GM19452 (cell line): ENCODE data around the gene TLE5.
"Not testable (repeated sequence)": the region's sequence is repeated elsewhere in the genome, so short reads cannot be mapped to it uniquely, and the experiment has no call there.

Experiments used
- ATAC-seq: cut with Tn5 transposase; IDR thresholded peaks from one replicate; pipeline ENCODE4 v1.9.1; 2021; ENCODE audit not compliant: unreplicated experiment

TLE5 gene

DNA sequence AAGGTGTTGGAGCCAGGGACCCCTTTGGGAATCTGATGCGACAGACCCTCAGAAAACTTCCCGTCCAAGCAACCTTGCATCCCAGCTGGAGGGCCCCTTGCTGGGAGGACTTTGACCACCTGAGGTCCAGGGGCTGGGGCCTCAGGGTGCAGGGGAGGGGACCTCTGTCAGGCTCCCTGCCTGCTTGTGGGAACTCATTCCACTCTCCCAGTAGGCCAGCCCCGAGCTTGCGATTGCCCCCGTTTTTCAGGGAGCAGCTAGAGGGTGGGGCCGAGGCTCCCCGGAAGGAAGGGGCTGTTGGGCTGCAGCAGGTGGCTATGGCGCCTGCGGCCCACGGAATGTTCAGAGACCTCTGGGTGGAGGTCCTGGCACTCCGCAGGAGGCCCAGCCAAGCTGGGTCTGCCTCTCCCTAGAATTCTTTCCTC lies 34.6 kb upstream of the TLE5 start:
- ATAC-seq, result no peak

DNA sequence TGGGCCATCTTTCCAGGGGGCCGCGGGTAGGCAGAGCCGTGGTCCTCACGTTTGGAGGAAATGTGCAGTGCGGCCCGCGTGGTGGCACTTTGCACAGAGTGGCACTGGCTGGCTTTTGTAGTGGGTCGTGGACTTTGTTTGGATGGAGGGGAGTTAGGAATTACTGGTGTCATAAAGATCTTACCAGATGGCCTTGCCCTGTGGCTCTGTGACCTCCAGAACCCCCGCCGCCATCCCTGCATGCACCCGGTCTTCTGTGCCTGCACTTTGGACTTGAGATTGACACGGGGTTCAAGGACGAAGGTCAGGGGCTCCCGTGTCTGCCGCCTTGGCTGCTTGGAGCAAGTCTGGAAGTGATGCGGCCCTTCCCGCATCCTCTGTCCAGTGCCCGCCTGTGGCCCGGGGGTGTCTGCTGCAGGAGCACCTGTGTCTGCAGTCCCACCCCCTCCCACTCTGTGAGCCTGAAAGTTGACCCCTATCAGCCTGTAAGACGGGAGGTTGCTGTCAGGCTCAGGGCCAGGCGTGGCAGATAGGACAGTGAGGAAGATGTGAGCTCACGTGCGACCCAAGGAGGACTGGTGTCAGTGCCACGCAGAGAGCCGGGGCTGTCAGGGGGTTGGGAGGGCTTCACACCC lies 34.1 kb upstream of the TLE5 start:
- no peak for ATAC-seq

DNA sequence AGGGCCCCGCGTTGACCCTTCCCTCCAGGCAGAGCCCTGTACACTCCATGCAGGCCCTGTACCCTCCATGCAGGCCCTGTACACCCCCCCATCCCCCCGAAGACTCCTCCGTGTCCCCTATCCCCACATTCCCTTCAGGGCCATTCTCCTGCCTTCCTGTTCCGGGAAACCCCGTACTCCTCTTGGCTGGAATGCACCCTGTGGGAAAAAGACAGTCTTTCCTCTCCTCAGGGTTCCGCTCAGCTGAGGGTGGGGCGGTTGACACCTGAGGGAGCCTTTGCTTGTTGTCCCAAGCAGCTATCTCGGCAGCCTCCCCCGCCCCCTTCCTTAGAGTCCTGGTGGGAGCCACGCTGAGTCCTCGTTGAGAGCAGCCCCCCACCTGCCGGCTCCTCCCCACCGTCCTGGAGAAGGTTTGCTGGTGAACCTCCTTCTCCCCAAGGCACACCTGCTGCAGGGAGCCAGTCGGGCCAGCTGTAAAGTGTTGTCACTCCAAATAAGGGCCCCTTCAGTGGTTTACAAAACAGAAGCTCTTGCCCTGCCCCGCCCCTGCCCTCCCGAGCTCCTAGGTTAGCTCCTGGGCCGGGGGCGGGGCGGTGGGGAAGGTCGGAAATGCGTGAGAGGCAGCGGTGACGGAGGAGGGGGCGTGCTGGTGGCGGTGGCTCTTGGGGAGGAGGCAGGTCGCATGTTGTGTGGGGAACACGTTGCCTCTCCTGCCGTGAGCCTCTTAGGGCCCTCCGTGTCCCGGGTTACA lies 33.3 kb upstream of the TLE5 start:
- ATAC-seq, result no peak

DNA sequence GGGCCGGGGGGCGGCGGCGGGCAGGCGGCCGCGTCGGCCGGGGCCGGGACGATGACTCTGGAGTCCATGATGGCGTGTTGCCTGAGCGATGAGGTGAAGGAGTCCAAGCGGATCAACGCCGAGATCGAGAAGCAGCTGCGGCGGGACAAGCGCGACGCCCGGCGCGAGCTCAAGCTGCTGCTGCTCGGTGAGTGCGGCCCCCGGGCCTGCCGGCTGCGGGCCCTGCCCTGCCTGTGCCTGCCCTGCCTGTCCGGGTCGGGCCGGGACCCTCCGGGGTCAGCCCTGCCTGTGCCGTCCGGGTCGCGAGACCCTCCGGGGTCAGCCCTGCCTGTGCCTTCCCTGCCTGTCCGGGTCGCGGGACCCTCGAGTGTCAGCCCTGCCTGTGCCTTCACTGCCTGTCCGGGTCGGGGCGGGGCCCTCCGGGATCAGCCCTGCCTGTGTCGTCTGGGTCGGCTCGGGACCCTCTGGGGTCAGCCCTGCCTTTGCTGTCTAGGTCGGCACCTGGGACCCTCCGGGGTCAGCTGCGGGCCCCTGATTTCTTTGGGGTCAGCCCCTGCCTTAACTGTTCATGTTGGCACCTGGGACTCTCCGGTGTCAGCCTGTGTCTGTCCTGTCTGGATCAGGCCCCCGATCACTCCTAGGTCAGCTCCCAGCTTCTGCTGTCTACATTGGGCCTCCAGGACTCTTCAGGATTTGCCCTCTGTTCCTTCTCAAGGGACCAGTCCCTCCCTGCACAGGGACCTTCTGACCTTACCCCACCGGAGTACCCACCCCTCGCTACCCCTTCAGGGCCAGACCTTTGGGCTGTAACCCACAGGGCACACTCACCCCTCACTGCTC lies 32.5 kb upstream of the TLE5 start:
- peak; percentile 17 for ATAC-seq

DNA sequence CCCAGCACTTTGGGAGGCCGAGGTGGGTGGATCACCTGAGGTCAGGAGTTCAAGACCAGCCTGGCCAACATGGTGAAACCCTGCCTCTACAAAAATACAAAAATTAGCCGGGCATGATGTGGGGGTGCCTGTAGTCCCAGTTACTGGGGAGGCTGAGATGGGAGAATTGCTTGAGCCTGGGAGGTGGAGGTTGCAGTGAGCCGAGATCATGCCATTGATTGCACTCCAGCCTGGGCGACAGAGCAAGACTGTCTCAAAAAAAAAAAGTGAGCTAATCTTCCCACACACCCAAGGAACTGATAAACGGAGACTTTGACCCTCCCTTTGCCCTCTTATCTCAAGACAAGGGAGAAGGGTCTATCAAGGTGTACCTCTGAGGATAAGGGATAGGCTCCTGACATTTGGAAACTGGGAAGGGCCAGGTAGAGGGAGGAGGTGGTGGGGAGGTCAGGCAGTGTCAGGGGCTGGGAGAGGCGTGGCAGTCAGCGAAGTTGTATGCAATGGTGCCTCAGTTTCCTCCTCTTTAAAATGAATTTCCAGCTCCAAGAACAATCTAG lies 27.1 kb upstream of the TLE5 start:
- ATAC-seq, result not testable (repeated sequence)

DNA sequence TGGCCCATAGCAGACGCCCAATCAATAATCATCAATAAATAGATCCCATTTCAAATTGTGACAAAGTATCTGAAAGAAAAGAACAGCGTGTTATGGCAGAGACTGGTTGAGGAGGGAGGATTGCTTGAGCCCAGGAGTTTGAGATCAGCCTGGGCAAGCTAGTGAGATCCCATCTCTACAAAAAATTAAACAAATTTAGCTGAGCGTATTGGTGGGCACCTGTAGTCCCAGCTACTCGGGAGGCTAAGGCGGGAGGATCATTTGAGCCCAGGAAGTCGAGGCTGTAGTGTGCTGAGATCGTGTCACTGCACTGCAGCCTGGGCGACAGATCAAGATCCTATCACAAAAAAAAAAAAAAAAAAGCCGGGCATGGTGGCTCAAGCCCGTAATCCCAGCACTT lies 25.5 kb upstream of the TLE5 start:
- no peak for ATAC-seq

DNA sequence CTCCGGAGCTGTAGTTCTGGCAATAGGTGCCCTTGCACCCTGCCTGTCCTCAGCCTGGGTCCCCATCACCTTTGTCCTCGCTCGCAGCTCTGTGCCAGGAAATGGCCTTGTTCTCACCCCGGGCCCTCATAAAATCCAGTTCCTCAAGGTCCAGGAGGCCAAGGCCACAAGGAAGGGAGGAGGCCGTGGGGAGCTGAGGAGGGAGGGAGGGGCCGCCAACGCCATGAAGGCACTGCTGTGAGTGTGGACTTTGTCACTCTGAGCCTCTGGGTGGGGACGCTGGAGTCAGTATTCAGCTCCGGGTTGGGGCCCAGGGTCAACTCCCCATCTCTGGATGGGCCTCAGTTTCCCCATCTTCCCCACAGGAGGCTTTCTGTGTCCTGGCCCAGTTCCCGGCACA lies 22.6 kb upstream of the TLE5 start:
- ATAC-seq, result no peak

DNA sequence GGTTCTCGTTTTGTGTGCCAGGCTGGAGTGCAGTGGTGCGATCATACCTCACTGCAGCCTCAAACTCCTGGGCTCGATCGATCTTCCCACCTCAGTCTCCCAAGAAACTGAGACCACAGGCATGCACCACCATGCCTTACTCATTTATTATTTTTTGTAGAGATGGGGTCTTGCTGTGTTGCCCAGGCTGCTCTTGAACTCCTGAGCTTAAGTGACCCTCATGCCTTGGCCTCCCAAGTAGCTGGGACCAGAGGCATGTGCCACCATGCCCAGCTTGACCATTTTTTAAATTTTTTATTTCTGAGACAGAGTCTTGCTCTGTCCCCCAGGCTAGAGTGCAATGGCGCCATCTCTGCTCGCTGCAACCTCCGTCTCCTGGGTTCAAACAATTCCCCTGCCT lies 21.7 kb upstream of the TLE5 start:
- ATAC-seq, result no peak

DNA sequence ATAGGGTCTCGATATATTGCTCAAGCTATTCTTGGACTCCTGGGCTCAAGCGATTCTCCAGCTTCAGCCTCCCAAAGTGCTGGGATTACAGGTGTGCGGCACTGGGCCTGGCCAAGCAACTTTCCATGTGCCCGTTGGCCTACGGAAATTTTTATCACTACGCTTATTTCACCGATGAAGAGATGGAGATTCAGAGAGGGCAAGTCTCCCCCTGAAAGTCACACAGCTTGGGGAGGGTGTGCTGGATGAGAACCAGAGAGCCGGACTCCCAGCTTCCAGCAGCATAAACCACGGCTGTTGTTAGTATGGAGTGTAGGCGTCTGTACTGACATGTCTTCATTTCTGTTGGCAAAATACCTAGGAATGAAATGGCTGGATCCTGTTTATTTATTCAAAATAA lies 20.0 kb upstream of the TLE5 start:
- ATAC-seq, result no peak

DNA sequence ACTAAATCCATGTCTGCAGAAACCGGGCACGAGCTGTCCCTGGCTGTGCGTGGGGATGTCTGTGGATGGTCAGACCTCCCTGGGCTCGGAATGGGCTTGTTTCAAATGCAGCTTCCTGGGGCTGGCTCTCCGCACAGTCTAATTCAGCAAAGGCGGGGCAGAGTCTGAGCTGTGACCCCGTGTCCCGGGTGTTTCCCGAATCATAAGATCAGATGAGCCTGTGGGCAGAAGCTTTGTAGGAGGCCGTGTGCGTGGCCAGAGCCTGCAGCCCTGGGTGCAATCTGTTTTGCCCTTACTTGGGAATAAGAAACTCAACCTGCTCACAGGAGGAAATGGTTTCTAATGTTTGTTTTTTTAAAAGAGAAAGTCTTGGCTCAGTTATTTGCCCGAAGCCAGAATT lies 18.0 kb upstream of the TLE5 start:
- no peak for ATAC-seq

DNA sequence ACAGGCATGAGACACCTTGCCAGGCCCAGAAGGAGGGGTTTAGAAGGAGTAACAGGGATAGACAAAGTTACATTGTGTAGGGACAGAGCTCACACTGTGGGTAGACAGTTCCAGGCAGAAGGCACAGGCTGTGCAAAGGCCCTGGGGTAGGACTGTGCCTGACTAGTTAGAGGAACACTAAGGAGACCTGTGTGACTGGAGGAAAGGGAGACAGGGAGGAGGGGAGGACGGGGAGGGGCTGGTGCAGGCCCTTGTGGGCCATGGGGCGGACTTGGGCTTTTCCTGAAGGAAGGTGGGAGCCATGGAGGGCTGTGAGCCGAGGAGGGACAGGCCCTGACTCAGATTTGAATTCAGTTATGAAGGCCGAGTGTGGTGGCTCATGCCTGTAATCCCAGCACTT lies 17.3 kb upstream of the TLE5 start:
- ATAC-seq, result no peak

DNA sequence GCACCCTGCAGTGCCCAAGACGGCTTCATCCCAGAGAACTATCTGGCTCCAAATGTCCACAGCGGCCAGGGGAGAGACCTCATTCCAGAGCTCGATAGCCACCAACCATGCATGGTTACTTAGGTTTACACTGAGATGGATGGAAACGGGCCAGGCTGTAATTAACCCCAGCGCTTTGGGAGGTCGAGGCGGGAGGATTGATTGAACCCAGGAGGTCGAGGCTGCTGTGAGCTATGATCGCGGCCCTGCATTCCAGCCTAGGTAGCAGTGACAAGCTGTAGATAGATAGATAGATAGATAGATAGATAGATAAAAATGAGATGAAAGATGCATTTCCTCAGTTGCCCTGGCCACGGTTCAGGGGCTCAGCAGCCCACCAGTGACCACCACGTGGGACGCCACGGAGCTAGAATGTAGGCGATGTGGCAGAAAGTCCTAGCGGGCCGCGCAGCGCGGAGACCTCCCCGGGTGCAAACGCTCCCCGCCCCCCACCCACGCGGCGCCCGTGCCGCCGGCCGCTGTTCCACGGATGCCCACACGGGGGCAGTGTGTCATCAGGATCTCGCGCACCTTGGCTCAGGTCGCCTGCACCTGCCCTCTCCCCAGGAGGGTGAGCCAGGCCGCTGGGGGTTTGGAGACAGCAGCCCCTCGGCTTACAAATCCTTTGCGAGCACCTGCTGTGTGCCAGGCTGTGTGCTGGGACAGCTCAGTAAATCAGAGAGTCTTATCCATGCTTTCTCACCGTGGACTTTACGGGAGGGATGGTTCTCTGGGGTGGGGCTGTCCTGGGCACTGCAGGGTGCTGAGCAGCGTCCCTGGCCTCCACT lies 13.5 kb upstream of the TLE5 start:
- no peak for ATAC-seq

DNA sequence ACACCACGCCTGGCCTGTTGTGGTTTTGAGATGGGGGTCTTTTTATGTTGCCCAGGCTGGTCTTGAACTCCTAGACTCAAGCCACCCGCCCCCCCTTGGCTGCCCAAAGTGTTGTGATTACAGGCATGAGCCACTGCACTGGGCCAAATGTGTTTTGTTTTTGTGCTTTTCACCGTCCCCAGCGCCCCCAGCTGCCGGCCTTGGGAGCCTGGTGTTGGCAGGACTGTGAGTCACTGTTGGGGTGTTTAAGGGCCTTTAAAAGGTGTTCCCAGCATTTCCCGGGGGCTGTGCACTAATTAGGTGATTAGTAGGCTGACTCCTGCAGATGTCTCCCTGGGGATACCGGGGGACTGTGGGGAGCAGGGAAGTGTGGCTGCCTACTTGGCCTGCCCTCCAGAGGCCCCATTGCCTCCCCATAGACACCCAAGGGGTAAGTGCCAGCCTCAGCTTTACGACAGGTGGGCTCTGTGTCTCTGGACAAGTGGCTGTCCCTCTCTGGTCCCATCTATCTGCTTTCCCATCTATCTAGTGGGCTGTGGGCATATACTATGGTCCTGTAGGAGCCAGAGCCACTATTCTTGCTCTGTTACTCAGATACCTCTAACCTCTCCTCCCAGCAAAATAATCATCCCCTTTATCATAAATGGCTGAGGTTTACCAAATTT lies 11.8 kb upstream of the TLE5 start:
- ATAC-seq, result no peak

DNA sequence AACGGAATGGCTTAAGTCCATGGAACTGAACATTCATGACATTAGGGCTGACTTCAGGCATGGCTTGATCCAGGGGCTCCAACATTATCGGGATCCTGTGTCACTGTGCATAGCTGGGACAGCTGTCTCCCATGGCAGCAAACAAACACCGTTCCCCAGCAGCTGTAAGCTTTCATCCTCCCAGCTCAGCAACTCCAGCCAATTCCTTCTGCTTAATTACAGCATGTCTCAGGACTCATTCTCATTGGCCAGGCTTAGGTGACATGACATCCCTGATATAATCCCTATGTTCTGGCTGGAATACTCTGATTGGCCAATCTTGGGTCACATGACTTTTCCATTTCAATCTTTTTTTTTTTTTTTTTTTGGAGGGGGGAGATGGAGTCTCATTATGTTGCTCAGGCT lies 10.9 kb upstream of the TLE5 start:
- no peak for ATAC-seq

DNA sequence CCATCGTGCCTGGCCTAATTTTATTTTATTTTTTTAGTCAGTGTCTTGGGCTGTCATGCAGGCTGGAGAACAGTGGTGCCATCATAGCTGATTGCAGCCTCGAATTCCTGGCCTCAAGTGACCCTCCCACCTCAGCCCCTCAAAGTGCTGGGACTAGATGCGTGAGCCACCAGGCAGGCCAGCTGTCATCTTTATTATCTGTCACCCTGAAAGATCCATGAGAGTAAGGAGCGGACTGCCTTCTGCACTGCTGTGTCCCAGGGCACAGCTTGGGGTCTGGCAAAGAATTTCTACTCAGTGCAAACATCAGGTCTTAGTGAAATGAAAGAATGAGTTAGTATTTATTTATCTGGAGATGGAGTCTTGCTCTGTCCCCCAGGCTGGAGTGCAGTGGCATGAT lies 9.5 kb upstream of the TLE5 start:
- no peak for ATAC-seq

DNA sequence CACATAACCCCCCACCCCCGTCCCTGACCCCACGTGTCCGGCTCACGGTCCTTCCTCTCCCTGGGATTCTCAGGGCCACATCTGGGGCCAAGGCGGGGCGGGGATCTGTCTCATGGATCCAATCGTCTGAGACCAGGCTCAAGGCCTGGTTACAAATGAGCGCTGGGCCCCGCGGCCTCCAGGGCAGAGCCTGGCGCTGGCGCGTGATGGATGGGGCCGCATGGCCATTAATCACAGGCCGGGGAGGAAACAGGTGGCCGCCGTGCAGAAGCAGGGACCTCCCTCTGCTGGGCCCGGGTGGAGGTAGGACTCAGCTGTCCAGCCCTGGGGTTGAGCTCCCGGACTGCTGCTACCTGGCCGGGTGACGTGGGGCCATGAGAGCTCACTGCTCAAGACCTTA lies 5.8 kb upstream of the TLE5 start:
- ATAC-seq, result no peak

DNA sequence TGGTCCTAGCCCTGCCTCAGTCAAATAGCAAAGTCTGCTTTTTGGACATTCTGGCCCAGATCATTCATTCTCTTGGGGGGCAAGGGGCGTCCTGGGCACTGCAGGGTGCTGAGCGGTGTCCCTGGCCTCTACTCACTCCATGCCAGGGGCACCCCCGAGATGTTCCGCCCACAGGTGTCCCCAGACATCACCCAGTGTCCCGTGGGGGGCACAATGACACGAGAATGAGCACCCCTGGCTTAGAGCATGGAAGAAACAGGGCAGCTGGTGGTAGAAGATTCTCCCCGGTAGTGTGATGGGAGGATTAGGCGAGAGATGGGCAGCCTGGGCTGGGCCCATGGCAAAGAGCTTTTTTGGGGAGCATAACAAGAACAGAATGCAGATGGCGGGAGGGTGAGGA lies 5.3 kb upstream of the TLE5 start:
- no peak for ATAC-seq

DNA sequence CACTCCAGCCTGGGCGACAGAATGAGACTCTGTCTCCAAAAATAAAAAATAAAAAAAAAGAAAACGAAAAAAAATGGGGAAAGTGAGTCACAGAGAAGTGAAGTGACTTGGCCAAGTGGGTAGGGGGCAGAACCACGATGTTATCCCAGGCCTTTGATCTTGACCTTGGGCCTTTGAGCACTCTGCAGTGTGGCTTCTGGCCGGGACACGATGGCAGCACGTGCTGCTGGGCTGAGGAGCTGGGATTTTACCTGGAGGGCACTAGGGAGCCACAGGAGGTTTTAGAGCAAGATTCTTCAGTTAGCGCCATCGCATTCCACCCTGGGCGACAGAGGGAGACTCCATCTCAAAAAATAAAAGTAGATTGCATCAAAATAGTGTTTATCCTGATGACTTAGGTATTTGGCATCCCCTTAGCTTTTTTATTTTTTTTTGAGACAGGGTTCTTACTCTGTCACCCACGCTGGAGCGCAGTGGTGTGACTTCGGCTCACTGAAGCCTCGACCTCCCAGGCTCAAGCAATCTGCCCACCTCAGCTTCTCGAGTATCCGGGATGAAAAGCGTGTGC lies 4.3 kb upstream of the TLE5 start:
- no peak for ATAC-seq

DNA sequence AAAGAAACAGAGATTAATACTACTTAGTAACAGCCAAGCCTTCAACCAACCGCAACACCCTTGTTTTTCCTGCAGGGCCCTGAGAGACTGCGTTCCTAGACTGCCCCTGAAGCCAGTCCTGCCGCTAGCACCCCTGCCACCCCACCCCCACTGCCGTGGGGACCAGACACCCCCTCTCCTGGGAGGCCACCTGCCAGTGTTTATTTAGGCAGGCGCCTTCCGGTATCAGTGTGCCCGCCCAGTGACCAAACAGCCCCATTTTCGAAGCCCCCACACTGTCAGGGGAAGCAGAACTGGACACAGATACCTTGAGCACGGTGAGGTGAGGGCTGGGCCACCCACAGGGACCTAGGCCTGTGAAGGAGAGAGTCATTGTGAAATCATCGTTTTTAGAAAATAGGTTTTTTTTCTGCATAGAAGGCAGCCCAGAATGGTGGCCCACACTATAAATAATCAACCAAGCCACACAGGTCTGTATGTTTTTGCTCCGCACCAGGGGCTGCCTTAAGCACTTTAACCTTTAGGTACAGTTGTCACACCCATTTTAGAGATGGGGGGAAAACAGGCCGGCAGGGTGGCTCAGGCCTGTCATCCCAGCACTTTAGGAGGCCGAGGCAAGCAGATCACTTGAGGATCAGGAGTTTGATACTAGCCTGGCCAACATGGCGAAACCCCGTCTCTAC lies 3.5 kb upstream of the TLE5 start:
- ATAC-seq, result no peak

DNA sequence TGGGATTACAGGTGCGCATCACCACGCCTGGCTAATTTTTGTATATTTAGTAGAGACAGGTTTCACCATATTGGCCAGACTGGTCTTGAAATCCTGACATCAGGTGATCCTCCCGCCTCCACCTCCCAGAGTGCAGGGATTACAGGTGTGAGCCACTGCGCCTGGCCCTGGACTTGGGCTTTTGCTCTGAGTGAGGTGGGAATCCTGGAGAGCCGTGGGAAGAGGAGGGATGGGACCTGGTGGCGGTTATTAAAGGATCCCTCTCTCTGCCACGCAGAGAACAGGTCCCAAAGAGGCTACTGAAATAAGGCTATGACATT lies 1.7 kb upstream of the TLE5 start:
- no peak for ATAC-seq
